HEK293T (cell line): ENCODE results near the gene CSF1R.

Source experiments
- ARNT ChIP-seq: fragments of 450-650 bp; IDR thresholded peaks from 2 replicates; pipeline ENCODE4 v1.6.1; 2017; ENCODE audit warnings: mild to moderate bottlenecking
- BHLHE40 ChIP-seq: fragments of 450-650 bp; IDR thresholded peaks from 2 replicates; pipeline ENCODE4 v1.6.1; 2016; ENCODE audit warnings: mild to moderate bottlenecking, moderate library complexity, borderline replicate concordance
- ELF4 ChIP-seq: fragments of 450-650 bp; IDR thresholded peaks from 2 replicates; pipeline ENCODE4 v1.6.1; 2017; ENCODE audit warnings: antibody characterized with exemption
- FOXA1 ChIP-seq: fragments of 450-650 bp; IDR thresholded peaks from 2 replicates; pipeline ENCODE4 v1.6.1; 2016; ENCODE audit warnings: mild to moderate bottlenecking
- FOXK2 ChIP-seq: fragments of 450-650 bp; IDR thresholded peaks from 2 replicates; pipeline ENCODE4 v1.6.1; 2016; ENCODE audit warnings: mild to moderate bottlenecking
- HDGF ChIP-seq: fragments of 450-650 bp; IDR thresholded peaks from 2 replicates; pipeline ENCODE4 v1.6.1; 2017; ENCODE audit warnings: antibody characterized with exemption, borderline replicate concordance
- NFRKB ChIP-seq: fragments of 450-650 bp; IDR thresholded peaks from 2 replicates; pipeline ENCODE4 v1.6.1; 2016; ENCODE audit warnings: mild to moderate bottlenecking, moderate library complexity
- SP1 ChIP-seq: fragments of 450-650 bp; IDR thresholded peaks from 2 replicates; pipeline ENCODE4 v1.6.1; 2017
- SUZ12 ChIP-seq: fragments of 450-650 bp; IDR thresholded peaks from 2 replicates; pipeline ENCODE4 v1.6.1; 2016; ENCODE audit warnings: mild to moderate bottlenecking
- TARDBP ChIP-seq: fragments of 450-650 bp; IDR thresholded peaks from 2 replicates; pipeline ENCODE4 v1.6.1; 2016
- ZNF384 ChIP-seq: fragments of 450-650 bp; IDR thresholded peaks from 2 replicates; pipeline ENCODE4 v1.6.1; 2016
- TF ChIP-seq, protein P1 (sequence below): fragments of 450-650 bp; IDR thresholded peaks from 2 replicates; pipeline ENCODE4 v1.6.1; 2016

DNA sequence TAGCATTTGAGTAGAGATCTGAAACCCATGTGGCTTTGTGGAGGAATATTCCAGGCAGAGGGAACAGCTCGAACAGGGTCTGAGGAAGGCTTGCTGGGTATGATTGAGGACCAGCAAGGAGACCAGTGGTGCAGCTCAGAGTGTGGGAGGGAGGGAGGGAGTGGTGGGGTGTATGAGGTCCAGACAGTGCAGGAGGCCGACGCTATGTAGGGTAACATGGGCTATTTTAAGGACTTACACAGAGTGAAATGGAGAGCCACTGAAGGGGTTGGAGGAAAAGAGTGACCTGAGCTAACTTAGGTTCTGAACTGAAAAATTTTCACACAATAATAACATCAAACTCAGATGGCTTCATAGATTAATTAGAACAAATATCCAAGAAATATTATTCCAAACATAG lies 43.9 kb downstream of the CSF1R start:
- TF ChIP-seq HDGF (no peak), SP1 (no peak), ARNT (no peak), ZNF384 (no peak), FOXA1 (no peak), SUZ12 (no peak), ELF4 (no peak), FOXK2 (no peak), BHLHE40 (no peak), TARDBP (no peak), NFRKB (no peak)
- TF ChIP-seq, protein P1, sequence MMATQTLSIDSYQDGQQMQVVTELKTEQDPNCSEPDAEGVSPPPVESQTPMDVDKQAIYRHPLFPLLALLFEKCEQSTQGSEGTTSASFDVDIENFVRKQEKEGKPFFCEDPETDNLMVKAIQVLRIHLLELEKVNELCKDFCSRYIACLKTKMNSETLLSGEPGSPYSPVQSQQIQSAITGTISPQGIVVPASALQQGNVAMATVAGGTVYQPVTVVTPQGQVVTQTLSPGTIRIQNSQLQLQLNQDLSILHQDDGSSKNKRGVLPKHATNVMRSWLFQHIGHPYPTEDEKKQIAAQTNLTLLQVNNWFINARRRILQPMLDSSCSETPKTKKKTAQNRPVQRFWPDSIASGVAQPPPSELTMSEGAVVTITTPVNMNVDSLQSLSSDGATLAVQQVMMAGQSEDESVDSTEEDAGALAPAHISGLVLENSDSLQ, result no peak
